Placental epithelial cell (primary cell): ENCODE data around the gene CCDC185. TPM values are rescaled to one million over a fixed set of nuclear protein-coding genes. Genes with fewer than 3 reads are reported as not detected.

Experiments
- small RNA-seq: library from RNA; depleted of rRNA; stranded (forward); fragments of <200 nt; gene quantifications from one replicate; pipeline ENCODE3, GENCODE V24; 2012
- total RNA-seq: library from RNA; depleted of rRNA; stranded (reverse); fragments of >200 nt; gene quantifications from 2 replicates; pipeline ENCODE4 v1.2.3, GENCODE V29; 2012

CCDC185 gene
- total RNA-seq, result not detected in 2 replicates

DNA sequence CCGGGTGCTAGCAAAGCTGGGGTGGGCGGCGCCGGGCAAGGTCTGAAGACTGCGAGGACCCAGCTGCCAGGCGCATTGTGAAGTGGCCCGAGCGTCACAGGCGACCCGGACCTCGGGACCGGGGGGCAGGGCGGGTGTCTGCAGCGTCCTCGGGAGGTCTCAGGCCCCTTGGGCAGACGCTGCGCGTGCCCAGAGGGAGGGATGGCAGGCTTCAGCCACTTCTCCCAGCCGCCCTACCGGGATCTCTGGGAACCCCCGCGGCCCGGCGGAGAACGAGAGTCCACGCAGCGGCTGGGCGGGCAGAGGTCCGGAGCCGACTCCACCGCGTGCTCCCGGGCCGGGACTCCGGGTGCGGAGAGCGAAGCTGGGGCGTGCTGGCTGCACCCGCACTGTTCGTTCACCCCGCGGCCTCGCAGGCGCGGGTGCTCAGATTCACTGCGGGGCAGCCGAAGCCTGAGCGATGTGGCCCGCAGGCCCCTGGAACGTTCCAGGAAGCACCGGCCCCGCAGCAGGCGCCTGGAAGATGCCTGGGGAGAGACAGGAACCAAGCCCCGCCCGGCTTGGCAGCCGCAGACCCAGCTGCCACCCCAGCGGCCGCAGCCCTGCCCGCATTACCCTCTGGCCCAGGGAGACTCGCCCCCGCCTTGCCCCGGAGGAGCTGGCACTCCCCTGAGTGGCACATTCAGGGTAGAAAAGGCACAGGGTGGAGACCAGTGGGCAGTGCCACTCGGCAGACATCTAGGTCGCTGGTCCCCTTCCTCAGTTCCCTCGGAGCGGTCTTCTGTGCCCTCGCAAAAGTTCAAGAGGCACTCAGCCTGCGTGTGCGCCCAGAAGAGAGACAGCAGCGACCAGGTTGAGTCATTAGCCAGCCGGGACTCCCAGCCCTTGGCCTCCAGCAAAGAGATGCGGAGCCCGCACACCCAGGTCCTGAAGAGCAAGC lies at the start of gene CCDC185:
CCDC185 (plus strand) TSS at position 141 of the 940 bp plus-strand sequence; CDS start at position 202, 61 bp downstream.

DNA sequence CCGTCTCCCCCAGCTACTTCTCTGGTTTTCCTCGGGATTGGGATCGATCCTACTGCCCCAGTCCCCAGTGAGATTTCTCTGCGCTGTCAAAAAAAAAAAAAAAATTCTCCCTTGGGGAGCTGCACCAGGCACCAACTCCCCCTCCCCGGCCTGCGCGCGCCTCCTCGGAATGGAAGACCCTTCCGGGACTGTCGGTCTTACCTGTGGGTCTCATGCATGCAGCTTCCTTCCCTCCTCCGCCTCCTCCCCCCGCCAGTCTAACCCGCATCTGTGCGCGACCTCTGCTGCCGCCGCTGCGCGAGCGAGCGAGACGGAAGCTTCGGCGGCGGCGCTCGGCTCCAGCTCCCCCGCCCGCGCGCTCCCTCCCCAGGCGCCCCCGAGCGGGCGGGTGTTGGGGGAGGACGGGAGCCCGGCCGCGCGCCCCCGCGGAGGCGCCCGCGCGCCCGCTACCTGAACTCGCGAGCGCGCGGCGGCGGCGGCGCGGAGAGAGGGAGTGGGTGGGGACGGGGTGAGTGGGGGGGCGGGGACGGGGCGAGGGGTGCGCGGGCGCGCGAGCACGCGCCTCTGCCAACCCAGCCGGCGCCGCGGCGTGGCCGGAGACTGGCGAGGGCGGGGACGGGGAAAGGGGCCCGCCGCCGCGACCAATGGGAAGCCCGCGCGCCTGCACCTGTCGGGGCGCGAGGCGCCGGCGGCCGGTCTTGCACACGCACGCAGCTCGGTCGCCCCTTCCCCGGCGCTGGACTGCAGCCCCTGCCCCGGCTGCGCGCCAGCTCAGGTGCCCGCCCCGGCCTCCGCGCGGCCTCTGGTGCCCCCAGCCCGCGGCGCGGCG lies 29.1 kb upstream of the CCDC185 start, which contains the start of gene SUSD4:
SUSD4 (minus strand) TSS at position 321 of the 829 bp plus-strand sequence. CDS start 751 bp downstream, outside the sequence.

Small RNAs within 50 kb of the gene (small RNA-seq; reads per million reads assigned to genes)
- gene RNU4-57P, result not detected

Other genes with a start within 250 kb of the CCDC185 start
- not detected in 2 replicates for gene SUSD4, start 29.2 kb upstream of the CCDC185 start, total RNA-seq